Activated T-cell treated with anti-CD3 and anti-CD28 coated beads for 48 hours (primary cell): Measurements from ENCODE around the gene RPS6KA5.
"Not testable (repeated sequence)": the region's sequence is repeated elsewhere in the genome, so short reads cannot be mapped to it uniquely, and the experiment has no call there.

Source experiments
- DNase-seq: peaks from one replicate; pipeline ENCODE4 v3.0.0-alpha.2; 2020; ENCODE audit warnings: low read depth

The RPS6KA5 gene

DNA sequence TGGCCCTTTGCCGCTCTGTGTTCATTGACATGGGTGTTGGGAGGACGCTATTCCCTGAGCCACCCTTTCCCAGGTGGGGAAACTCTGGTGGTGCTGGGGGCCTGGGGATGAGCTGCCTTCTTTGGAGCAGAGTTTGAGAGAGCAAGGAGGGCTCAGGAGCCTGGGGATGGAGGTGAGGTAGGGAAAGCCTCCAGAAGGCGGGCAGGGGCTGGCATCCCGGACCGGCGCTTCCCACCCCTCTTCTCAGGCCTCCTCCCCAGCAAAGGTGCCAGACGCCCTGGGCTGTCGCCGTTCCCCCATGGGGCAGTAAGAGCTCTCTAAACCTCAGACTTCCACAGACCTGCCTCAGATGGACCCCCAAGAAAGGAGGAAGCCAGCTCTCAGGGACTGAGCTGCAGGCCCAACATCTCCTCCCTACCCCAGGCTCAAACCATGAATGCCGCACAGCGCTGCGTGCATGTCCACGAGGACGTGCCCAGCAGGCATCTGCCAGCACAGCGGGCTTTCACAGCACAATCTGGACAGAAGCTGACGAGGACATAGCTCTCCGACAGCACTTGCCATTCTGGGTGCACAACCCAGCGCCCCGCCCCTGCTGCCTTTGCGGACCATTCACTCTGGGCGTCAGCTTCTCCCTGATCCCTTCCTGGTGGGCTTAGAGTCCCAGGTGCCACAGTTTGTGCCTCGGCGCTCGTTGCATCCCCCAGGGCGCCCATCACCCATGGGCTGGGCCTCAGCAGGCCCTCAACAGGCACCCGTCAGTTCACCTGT is 229.3 kb downstream of the RPS6KA5 start:
- DNase-seq = no peak

- no peak for DNase-seq
These were observed 230.8 kb downstream of the RPS6KA5 start for GRCh38 chr14:90829677-90830076.

- DNase-seq = no peak
These were observed 231.6 kb downstream of the RPS6KA5 start for GRCh38 chr14:90828642-90829487.

DNA sequence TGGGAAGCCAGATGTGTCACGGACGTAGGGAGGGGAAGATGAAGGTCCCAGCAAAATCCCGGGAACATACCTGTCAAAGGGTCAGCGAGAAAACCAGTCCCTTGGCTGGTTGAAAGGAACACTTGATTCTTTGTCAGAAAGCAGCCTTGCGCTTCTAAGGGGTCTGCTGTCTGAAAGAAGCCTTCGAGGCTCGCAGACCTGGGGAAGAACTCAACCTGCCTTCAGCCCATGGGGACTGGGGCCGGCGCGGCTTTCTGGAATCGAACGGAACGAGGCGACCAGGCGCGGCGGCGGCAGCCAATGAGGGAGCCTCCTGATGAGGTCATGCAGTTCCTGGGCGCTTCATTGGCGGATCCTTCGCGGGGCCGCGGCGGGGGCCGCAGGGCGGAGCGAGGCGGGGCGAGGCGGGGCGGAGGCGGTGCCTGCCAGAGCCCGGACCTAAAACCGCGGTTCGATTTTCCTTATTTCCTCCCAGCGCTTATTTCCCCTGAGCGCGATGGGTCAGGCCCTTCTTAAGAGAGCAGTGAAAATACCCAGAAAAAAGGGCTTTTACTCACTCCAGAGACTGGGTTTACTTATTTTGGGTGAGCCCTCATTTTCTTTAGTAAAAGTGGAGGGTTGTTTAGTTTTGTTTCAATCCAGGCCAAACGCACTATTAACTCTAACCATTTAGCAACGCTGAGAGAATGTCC is 232.4 kb downstream of the RPS6KA5 start:
- peak; percentile 91 for DNase-seq

GRCh38 chr14:90823542-90823941 is 236.9 kb downstream of the RPS6KA5 start:
- DNase-seq = not testable (repeated sequence)

GRCh38 chr14:90820958-90821357 is 239.5 kb downstream of the RPS6KA5 start:
- DNase-seq = peak; percentile 79

DNA sequence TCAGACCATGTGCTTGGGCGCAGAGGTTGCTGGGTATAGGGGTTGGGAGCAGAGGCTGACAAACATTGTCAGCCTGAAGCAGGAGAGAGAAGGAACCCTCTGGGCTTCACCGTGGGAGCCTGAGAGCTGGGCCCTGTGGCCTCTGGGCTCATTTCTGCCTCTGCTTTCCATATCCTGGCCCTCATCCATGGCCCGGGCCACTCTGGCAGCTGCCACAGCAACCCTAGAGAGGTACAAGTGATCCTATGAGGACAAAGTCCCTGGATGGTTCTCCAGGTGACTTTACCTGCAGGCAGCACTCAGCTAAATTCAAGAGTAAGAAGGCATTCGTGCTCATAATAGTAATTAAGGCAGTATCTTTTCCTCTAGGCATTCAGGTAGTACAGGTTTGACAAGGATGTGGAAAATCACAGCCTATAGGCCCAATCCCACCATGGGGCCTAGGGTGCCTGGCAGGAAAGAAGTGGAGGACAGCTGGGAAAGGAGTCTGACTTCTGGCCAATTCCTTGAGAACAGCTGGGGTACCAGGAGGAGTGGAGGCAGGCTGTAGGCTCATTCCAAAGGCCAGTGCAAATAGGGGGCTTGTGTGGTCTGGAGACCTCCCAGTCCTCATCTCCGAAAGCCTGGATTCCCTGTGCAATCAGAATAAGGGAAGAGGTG is 240.6 kb downstream of the RPS6KA5 start:
- no peak for DNase-seq

DNA sequence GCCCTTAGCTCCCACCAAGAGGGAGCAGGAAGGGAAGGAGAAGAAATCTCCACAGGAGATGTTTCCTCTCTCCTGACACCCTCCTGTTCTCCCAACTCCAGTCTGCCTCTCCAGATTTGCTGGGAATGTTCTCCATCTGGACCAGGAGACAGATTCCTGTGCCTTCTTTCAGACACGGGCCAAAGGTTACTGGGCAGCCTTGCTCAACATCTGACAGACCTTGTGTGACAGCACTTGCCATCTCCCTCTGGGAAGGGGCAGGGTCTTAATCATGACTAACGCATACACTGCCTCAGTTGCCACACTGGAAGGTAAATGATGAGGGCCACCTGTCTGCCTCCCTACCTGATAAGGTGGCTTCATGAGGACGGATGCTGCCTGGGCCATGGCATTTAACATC is 241.7 kb downstream of the RPS6KA5 start:
- DNase-seq = no peak

GRCh38 chr14:90816681-90817436 is 243.6 kb downstream of the RPS6KA5 start:
- DNase-seq = no peak

- peak; percentile 29 for DNase-seq
These were observed 244.4 kb downstream of the RPS6KA5 start, which contains the start of gene TTC7B for GRCh38 chr14:90815822-90816662. Gene TTC7B, minus strand, starts transcription at chr14:90816430. Its CDS starts 135 bp downstream, at chr14:90816295.

- DNase-seq = no peak
These were observed 244.9 kb downstream of the RPS6KA5 start for GRCh38 chr14:90815572-90815821.

DNA sequence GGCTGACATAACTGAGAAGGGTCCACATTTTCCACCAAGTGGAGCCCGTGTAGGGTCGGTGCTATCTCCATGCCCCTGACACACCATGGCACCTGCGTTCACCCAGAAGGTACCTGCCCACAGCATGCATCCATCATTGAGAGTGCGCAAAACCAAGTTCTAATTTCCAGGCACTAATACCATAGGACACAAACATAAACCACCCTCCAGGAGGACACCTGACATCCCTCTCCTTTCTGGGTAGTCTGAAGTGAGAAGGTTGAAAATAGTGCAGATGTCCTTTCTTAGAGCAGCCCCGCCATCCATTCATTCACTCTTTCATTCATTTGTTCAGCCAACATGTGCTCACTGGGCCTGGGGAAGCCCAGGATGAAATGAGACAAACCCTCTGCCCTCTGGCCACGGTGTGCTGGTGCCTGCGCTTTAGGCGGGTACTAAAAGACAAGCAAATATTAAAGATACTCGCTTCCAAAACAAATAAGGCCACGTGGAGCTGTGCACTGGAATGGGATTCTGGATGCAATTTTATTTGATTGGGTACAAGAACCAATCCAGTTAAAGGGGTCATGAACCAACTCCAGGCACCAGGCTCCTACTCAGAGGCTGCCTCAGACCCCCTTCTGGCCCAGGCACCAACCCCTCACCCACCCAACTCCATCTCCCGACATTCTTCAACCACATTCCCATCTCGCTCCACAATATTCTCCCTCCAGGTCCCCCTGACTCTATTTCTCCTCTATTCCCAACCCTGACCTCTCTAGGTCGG is 245.5 kb downstream of the RPS6KA5 start:
- no peak for DNase-seq

GRCh38 chr14:90813442-90813841 is 247.0 kb downstream of the RPS6KA5 start:
- no peak for DNase-seq

GRCh38 chr14:90812109-90812508 is 248.3 kb downstream of the RPS6KA5 start:
- DNase-seq = no peak

DNA sequence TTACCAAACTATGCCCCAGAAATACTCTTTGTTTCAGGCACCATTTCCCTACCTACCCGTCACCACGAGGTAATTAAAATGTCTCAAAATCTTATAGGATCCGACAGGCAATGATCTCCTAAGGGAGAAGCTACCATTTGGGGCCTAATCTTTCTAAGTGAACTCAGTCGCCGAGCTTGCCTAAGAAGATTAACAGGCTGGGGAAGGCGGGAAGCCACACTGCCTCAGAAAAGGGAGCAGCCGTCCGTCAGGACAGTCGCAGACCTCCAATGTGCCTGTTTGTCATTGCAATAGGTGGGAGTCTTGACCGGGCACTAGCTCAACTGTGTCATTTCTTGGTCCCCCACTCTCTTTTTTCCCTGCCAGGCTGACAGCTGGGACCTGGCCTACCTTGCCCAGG is 248.8 kb downstream of the RPS6KA5 start:
- no peak for DNase-seq

DNA sequence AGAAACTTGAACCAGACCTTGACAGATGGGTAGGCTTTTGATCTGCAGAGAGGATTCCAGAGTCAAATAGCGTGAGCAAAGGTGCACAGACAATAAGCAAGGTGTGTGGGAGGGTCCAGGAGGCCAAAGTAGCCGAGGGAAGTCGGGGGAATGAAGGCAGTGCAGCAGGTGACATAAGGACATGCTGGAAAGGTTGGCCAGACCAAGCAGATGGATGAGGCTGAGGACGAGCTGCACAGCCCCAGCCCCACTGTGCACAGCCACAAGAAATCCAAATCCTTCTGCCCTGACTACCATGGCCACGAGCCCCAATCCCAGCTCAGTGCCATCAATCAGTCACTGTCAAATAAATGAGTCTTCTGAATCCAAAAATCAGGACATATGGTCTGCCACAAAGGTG is 249.6 kb downstream of the RPS6KA5 start:
- no peak for DNase-seq

GRCh38 chr14:90809530-90810312 is 250.7 kb downstream of the RPS6KA5 start:
- no peak for DNase-seq

GRCh38 chr14:90808759-90809529 is 251.5 kb downstream of the RPS6KA5 start:
- no peak for DNase-seq
